GM12878 (cell line): ENCODE measurements around the gene UBQLN1. TPM values are rescaled to one million over a fixed set of nuclear protein-coding genes. Genes with fewer than 3 reads are reported as not detected.

Experiments
- ATAC-seq: fragments of 200-7000 bp; cut with Tn5 transposase; 3 replicates; pipeline ENCODE4 v1.9.1; 2020; ENCODE audit warnings: mild to moderate bottlenecking, moderate library complexity
- BruUV-seq: library from RNA; stranded (reverse); fragments of 400-500 nt; replicated peaks from 2 replicates; lab custom pipeline; 2021; lab: Mats Ljungman, UMichigan
- CTCF ChIA-PET: fragments of 300-600 bp; sonication (Branson Sonifier 250); formaldehyde crosslinking; extraction: SDS; loops from one replicate; lab custom pipeline; 2021; ENCODE audit warnings: inconsistent platforms; lab: Yijun Ruan, JAX
- POLR2A ChIA-PET: fragments of 350-600 bp; formaldehyde crosslinking; extraction: SDS; loops from one replicate; lab custom pipeline; 2021; ENCODE audit warnings: inconsistent platforms; lab: Charles Lee
- RAD21 ChIA-PET: fragments of 300-600 bp; sonication (Branson Sonifier 250); formaldehyde crosslinking; loops from one replicate; lab custom pipeline; 2023; ENCODE audit warnings: antibody characterized with exemption; ENCODE audit not compliant: unreplicated experiment; lab: Charles Lee
- SMC1A ChIA-PET: fragments of 300-600 bp; sonication (Branson Sonifier 250); formaldehyde crosslinking; loops from one replicate; lab custom pipeline; 2023; ENCODE audit not compliant: unreplicated experiment, uncharacterized antibody; lab: Charles Lee
- DNase-seq: peaks from one replicate; pipeline ENCODE4 v3.0.0-alpha.2; 2011; ENCODE audit warnings: low read depth, low spot score
- FAIRE-seq: peaks from 3 replicates; lab custom pipeline; 2011; peaks lifted over from hg19 to GRCh38; lab: Jason Lieb, UNC
- H2AFZ ChIP-seq: 2 replicates; pipeline ENCODE4 v1.6.0; 2011; ENCODE audit warnings: low read depth, low read length, control low read depth; ENCODE audit not compliant: control insufficient read depth
- H3K27ac ChIP-seq: 2 replicates; pipeline ENCODE4 v1.5.1; 2011; ENCODE audit warnings: control low read depth; ENCODE audit not compliant: control insufficient read depth, insufficient read depth
- H3K27me3 ChIP-seq, 2 experiments: replicated peaks in 1 of 2; 2 replicates each; pipeline versions ENCODE4 v1.6.0 to v1.6.1; 2011; ENCODE audit warnings: low read length in 1 of 2; ENCODE audit not compliant: control insufficient read depth in 2 of 2, insufficient read depth in 2 of 2
- H3K36me3 ChIP-seq, 2 experiments: 2 replicates each; pipeline ENCODE4 v1.5.1; 2011; ENCODE audit warnings: low read length in 1 of 2; ENCODE audit not compliant: control insufficient read depth in 2 of 2, insufficient read depth in 2 of 2
- H3K4me1 ChIP-seq: 2 replicates; pipeline ENCODE4 v1.6.1; 2011; ENCODE audit warnings: mild to moderate bottlenecking, low read length, moderate library complexity, mixed read lengths; ENCODE audit not compliant: control insufficient read depth, insufficient read depth
- H3K4me2 ChIP-seq: 2 replicates; pipeline ENCODE4 v1.6.0; 2011; ENCODE audit warnings: control low read depth; ENCODE audit not compliant: control insufficient read depth, insufficient read depth
- H3K4me3 ChIP-seq: fragments of 200-600 bp; sonication (generic); 2 replicates; pipeline ENCODE4 v1.5.1; 2016
- H3K79me2 ChIP-seq: 2 replicates; pipeline ENCODE4 v1.6.0; 2011; ENCODE audit warnings: low read length; ENCODE audit not compliant: control insufficient read depth, insufficient read depth
- H3K9ac ChIP-seq: 2 replicates; pipeline ENCODE4 v1.8.0; 2011; ENCODE audit warnings: low read length, control low read depth, mixed read lengths; ENCODE audit not compliant: control insufficient read depth, insufficient read depth
- H3K9me3 ChIP-seq: replicated peaks from 3 replicates; pipeline ENCODE4 v1.5.1; 2011; ENCODE audit warnings: mild to moderate bottlenecking, low read length; ENCODE audit not compliant: control insufficient read depth, insufficient read depth
- H4K20me1 ChIP-seq: 2 replicates; pipeline ENCODE4 v1.6.0; 2011; ENCODE audit not compliant: control insufficient read depth, insufficient read depth
- BCL3 ChIP-seq: IDR thresholded peaks from 2 replicates; pipeline ENCODE4 v1.6.1; 2011; ENCODE audit warnings: borderline replicate concordance, low read depth, mild to moderate bottlenecking, moderate library complexity, low read length; ENCODE audit not compliant: insufficient read depth, poor library complexity, severe bottlenecking
- BMI1 ChIP-seq: fragments of 450-650 bp; IDR thresholded peaks from 2 replicates; pipeline ENCODE4 v1.6.1; 2016; ENCODE audit warnings: mild to moderate bottlenecking, moderate library complexity, borderline replicate concordance
- KAT2A ChIP-seq: conservative IDR thresholded peaks from 2 replicates; pipeline ENCODE4 v1.6.1; 2011; ENCODE audit warnings: low read depth, low read length; ENCODE audit not compliant: control insufficient read depth
- NFXL1 ChIP-seq: fragments of 450-650 bp; IDR thresholded peaks from 2 replicates; pipeline ENCODE4 v1.6.1; 2017; ENCODE audit warnings: antibody characterized with exemption, mild to moderate bottlenecking, borderline replicate concordance
- PRDM15 ChIP-seq: fragments of 450-650 bp; formaldehyde crosslinking; IDR thresholded peaks from 2 replicates; pipeline ENCODE4 v1.4.0; 2020; ENCODE audit warnings: mild to moderate bottlenecking, moderate library complexity
- ZSCAN29 ChIP-seq: fragments of 450-650 bp; IDR thresholded peaks from 2 replicates; pipeline ENCODE4 v1.6.1; 2017; ENCODE audit warnings: mild to moderate bottlenecking, moderate library complexity
- in situ Hi-C: fragments of 300-500 bp; cut with MboI; formaldehyde crosslinking; loops from 9 replicates; pipeline ENCODE4 v1.14.3; 2018; ENCODE audit warnings: mixed read lengths
- intact Hi-C: fragments of 100-400 bp; cut with micrococcal nuclease; formaldehyde crosslinking; loops from one replicate; pipeline ENCODE4 v1.14.2; 2022; ENCODE audit not compliant: unreplicated experiment
- polyA plus RNA-seq, 11 experiments: library from polyadenylated mRNA; depleted of rRNA in 4 of 11; unstranded in 6 of 11; stranded (reverse) in 5 of 11; fragments of >200 nt; fragmentation: Nextera tagmentation in 4 of 11; fragmentation: Illumina TruSeq in 1 of 11; extraction: Ambion mirVana in 4 of 11; extraction: Trizol in 1 of 11; gene quantifications; 1 replicate in 1 of 11; 2 replicates in 10 of 11; pipeline versions ENCODE4 v1.2.1 to v1.2.3, GENCODE V29; 2011 to 2016; ENCODE audit warnings: inconsistent platforms in 2 of 11, missing spikeins in 2 of 11, low read depth in 1 of 11
- total RNA-seq, 4 experiments: library from RNA; depleted of rRNA in 3 of 4; stranded (reverse); fragments of >200 nt in 3 of 4; fragmentation: Illumina TruSeq in 1 of 4; extraction: Trizol in 1 of 4; gene quantifications; 2 replicates each; pipeline versions ENCODE4 v1.2.1 to v1.2.3, GENCODE V29; 2013 to 2021

Gene UBQLN1
- total and polyA plus RNA-seq, 10 of the 15 experiments (the other 5 are each of a cell fraction or from before 2014, with no cell fraction given) = 12.4 to 118 (median 66.1) TPM

DNA sequence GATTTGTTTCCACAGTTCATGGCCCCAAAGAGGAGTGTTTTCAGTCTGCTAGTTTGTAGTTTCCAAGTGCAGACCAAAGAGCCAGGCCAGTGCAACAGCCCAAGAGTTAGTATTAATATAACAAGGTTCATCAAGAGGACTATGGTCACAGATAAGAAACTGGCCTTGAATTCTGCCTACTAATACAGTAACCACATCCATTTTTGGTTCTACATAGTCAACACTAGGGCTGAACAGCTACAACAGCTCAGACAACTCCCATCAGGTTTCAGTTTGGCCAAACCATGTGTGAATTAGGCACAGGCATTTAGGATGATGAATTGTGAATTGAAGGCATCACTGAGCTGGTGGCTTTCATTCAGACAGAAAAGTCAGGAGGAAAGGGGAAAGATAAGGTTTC lies 13.8 kb upstream of the UBQLN1 start:
- ATAC-seq = no peak

More for the DNA sequence above, 13.8 kb upstream of the UBQLN1 start:
- FAIRE-seq (no peak), DNase-seq (no peak)
- Histone ChIP-seq H3K27me3 (no peaks in the 10 kb centered on the region), H2AFZ (no peak overlapping the region), H3K4me2 (no peak overlapping the region), H3K9ac (no peak overlapping the region), H3K4me1 (no peaks in the 10 kb centered on the region), H3K27ac (no peak overlapping the region), H3K9me3 (no peaks in the 10 kb centered on the region; the same call in 2 of the 3 replicates), H4K20me1 (no peaks in the 10 kb centered on the region), H3K4me3 (no peak overlapping the region), H3K79me2 (no peaks in the 10 kb centered on the region), H3K36me3 (no peaks in the 10 kb centered on the region)
- SMC1A ChIA-PET = no interaction called here
- intact Hi-C loops (no loop called here), in situ Hi-C loops (no loop called here)
- TF ChIP-seq BCL3 (no peak), KAT2A (no peak), PRDM15 (CRISPR knock-in tag) (no peak), BMI1 (no peak), NFXL1 (no peak), ZSCAN29 (no peak)
- RAD21 ChIA-PET = no interaction called here
- CTCF ChIA-PET = no interaction called here
- BruUV-seq = no TSS peak
- POLR2A ChIA-PET = no interaction called here
